Measurements from ENCODE around the gene MPDZ. TPM values are rescaled to one million over a fixed set of nuclear protein-coding genes. Genes with fewer than 3 reads are reported as not detected.
A peak's percentile ranks its signal among the peaks of the same experiment; 100 is the strongest.

The MPDZ gene
- total RNA-seq, 1 donor from 2014 or later, result 31.3 TPM

DNA sequence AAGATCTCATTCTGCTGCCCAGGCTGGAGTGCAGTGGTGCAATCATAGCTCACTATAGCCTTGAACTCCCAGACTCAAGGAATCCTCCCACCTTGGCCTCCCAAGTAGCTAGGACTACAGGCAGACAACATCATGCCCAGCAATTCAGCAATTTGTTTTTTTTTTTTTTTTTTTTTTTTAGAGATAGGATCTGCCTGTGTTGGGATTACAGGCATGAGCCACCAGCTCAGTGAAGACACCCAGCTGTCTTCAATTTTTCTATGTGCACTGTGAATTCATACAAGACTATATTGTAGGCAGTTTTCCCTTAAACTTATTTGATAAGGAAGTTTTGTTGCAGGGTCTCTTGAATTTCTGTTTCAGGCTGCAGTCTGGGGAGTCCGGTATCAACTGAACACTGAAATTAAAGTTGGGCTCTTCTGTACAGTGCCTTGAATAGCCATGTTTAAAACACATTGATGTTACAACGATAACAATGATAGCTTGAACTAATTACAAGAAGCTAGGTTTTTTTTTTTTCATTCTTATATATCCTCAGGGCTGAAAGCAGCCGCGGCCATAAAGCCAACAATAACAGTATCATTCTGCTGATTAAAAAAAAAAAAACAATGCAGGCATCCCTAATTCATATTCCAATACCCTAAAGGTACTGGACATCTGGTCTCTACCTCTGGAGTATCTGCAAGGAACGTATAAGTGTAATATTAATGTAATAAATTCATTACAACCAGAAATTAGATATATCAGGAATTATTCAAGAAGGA, 63.5 kb downstream of the MPDZ start:
- no peak for ATAC-seq
- Histone ChIP-seq H3K27me3 (ENCODE audit: low read depth) (no peaks in the 10 kb centered on the region), H3K4me1 (no peaks in the 10 kb centered on the region), H3K36me3 (peaks cover 5% of the 10 kb centered on the region), H3K27ac (no peak overlapping the region), H3K4me3 (no peak overlapping the region), H3K9me3 (no peaks in the 10 kb centered on the region)
- no peak for DNase-seq
- TF ChIP-seq, protein P1, sequence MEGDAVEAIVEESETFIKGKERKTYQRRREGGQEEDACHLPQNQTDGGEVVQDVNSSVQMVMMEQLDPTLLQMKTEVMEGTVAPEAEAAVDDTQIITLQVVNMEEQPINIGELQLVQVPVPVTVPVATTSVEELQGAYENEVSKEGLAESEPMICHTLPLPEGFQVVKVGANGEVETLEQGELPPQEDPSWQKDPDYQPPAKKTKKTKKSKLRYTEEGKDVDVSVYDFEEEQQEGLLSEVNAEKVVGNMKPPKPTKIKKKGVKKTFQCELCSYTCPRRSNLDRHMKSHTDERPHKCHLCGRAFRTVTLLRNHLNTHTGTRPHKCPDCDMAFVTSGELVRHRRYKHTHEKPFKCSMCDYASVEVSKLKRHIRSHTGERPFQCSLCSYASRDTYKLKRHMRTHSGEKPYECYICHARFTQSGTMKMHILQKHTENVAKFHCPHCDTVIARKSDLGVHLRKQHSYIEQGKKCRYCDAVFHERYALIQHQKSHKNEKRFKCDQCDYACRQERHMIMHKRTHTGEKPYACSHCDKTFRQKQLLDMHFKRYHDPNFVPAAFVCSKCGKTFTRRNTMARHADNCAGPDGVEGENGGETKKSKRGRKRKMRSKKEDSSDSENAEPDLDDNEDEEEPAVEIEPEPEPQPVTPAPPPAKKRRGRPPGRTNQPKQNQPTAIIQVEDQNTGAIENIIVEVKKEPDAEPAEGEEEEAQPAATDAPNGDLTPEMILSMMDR (IDR thresholded peaks at IDR 0.05), result no peak
- intact Hi-C loops (cut with DNase I), result no loop called here

DNA sequence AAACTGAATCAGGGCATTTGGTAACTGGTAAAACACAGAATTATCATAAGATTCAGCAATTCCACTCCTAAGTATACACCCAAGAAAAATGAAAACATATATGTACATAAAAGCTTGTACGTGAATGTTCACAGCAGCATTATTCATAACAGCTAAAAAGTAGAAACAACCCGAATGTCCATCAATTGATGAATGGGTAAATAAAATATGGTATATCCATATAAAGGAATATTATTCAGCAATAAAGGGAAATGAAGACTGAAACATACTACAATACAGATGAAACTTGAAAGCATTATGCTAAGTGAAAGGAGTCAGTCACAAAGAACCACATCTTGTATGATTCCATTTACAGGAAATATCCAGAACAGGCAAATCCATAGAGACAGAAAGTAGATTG, 65.5 kb downstream of the MPDZ start:
- Histone ChIP-seq H3K36me3 (no peaks in the 10 kb centered on the region), H3K27me3 (ENCODE audit: low read depth) (no peaks in the 10 kb centered on the region), H3K4me3 (no peak overlapping the region), H3K9me3 (no peaks in the 10 kb centered on the region), H3K4me1 (no peaks in the 10 kb centered on the region), H3K27ac (no peak overlapping the region)
- ATAC-seq (no peak), DNase-seq (no peak)
- intact Hi-C loops (cut with DNase I), result no loop called here
- TF ChIP-seq, protein P1 (IDR thresholded peaks at IDR 0.05), result no peak

DNA sequence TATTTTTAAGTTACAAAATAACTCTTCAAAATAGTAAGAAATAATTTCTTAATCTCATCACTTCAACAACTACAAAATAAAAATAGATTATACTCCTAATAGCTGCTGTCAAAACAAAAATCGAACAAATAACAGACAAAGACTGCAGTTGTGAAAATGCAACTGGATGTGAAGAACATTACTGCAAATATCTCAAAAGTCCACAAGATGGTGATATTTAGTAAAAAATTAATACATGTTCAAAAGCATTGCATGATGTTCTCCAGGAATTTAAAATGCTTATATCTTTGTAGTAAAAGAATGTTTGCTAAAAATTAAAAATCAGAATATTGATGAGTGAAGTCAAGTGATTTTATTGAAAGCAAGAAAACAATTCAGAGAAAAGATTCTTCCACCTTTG, 66.2 kb downstream of the MPDZ start:
- no peak for DNase-seq
- H3K27ac ChIP-seq, result no peak overlapping the region
- no peaks in the 10 kb centered on the region for H3K27me3 ChIP-seq (ENCODE audit: low read depth)
- intact Hi-C loops (cut with DNase I), result no loop called here
- no peak for ATAC-seq
- TF ChIP-seq, protein P1 (IDR thresholded peaks at IDR 0.05), result peak; percentile 12
- H3K9me3 ChIP-seq, result no peaks in the 10 kb centered on the region
- no peaks in the 10 kb centered on the region for H3K36me3 ChIP-seq
- no peaks in the 10 kb centered on the region for H3K4me1 ChIP-seq
- no peak overlapping the region for H3K4me3 ChIP-seq

DNA sequence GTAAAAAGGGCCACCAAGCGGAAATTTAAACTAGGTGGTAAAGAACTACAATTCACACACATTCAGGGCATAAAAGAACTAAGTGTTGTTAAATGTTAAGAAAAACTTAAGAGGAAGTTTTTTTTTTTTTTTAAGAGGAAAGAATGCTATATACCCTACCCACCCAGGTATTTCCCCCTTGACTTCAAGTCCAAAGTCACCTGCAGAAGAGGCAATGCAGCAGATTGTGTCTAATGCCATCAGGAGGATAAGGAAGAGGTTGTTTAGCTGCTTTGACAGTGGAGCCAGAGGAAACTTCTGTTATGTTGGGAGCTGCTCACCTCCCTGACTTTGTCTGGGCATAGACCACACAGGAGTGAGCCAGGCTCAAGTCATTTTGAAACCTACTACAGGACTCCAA, 69.2 kb downstream of the MPDZ start:
- Histone ChIP-seq H3K36me3 (peaks cover 7% of the 10 kb centered on the region), H3K4me3 (no peak overlapping the region), H3K9me3 (no peaks in the 10 kb centered on the region), H3K4me1 (no peaks in the 10 kb centered on the region), H3K27me3 (ENCODE audit: low read depth) (no peaks in the 10 kb centered on the region), H3K27ac (no peak overlapping the region)
- TF ChIP-seq, protein P1 (IDR thresholded peaks at IDR 0.05), result no peak
- no peak for DNase-seq
- no peak for ATAC-seq
- intact Hi-C loops (cut with DNase I), result no loop called here

DNA sequence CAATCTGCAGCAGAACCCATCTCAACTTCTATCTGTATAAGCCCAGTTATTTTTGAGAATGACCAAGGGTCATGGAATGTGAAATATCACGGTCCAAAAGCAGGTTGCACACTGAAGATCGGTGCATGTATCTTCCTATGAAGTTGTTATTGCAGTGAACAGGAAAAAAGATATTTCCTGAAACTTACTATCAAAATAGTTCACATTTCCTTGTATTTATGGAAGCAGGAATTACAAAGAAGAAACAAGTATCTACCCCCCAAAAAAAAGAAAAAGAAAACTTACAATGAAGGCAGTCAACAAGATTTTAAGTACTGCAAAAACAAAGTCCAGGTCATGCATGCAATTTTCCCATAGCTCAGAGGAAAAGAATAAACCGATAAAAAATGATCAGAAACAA, 70.0 kb downstream of the MPDZ start:
- TF ChIP-seq, protein P1 (IDR thresholded peaks at IDR 0.05), result no peak
- no peaks in the 10 kb centered on the region for H3K9me3 ChIP-seq
- H3K4me1 ChIP-seq, result no peaks in the 10 kb centered on the region
- H3K4me3 ChIP-seq, result no peak overlapping the region
- H3K36me3 ChIP-seq, result peaks cover 7% of the 10 kb centered on the region
- no peak overlapping the region for H3K27ac ChIP-seq
- ATAC-seq (no peak), DNase-seq (no peak)
- intact Hi-C loops (cut with DNase I), result no loop called here
- no peaks in the 10 kb centered on the region for H3K27me3 ChIP-seq (ENCODE audit: low read depth)
